Brain microvascular endothelial cell (primary cell): ENCODE measurements around the gene POLD3.
"Not testable (repeated sequence)": the region's sequence is repeated elsewhere in the genome, so short reads cannot be mapped to it uniquely, and the experiment has no call there.

Experiments used
- DNase-seq: peaks from one replicate; pipeline ENCODE4 v3.0.0-alpha.2; 2020
- H3K27ac ChIP-seq: fragments of 250-450 bp; sonication (Bioruptor Pico); 2 replicates; pipeline ENCODE4 v1.5.1; 2020; ENCODE audit warnings: mild to moderate bottlenecking, moderate library complexity
- H3K27me3 ChIP-seq: fragments of 250-450 bp; sonication (Bioruptor Pico); replicated peaks from 2 replicates; pipeline ENCODE4 v1.5.1; 2020; ENCODE audit warnings: mild to moderate bottlenecking
- H3K36me3 ChIP-seq: fragments of 250-450 bp; sonication (Bioruptor Pico); replicated peaks from 2 replicates; pipeline ENCODE4 v1.5.1; 2020; ENCODE audit warnings: mild to moderate bottlenecking
- H3K4me3 ChIP-seq: 2 replicates; pipeline ENCODE4 v1.5.1; 2011; ENCODE audit warnings: low read depth, mild to moderate bottlenecking, control low read depth, low read length, moderate library complexity
- CTCF ChIP-seq: IDR thresholded peaks from 2 replicates; pipeline ENCODE4 v1.5.1; 2011; ENCODE audit warnings: low read depth, mild to moderate bottlenecking, moderate library complexity, low read length, control low read depth, inconsistent platforms; ENCODE audit errors: missing control alignments
- in situ Hi-C: cut with HindIII; loops from 2 replicates; pipeline ENCODE4 v1.10.0; 2017; ENCODE audit warnings: low sequenced_read_pairs, low pct_ligation_motif_present

POLD3 gene

GRCh38 chr11:74577181-74577580, 15.2 kb upstream of the POLD3 start:
- H3K4me3 ChIP-seq, result no peak overlapping the region
- no peak overlapping the region for H3K27ac ChIP-seq
- no peak for TF ChIP-seq CTCF
- H3K27me3 ChIP-seq, result no peaks in the 10 kb centered on the region
- DNase-seq, result no peak
- in situ Hi-C loops, result no loop called here
- H3K36me3 ChIP-seq, result no peaks in the 10 kb centered on the region

DNA sequence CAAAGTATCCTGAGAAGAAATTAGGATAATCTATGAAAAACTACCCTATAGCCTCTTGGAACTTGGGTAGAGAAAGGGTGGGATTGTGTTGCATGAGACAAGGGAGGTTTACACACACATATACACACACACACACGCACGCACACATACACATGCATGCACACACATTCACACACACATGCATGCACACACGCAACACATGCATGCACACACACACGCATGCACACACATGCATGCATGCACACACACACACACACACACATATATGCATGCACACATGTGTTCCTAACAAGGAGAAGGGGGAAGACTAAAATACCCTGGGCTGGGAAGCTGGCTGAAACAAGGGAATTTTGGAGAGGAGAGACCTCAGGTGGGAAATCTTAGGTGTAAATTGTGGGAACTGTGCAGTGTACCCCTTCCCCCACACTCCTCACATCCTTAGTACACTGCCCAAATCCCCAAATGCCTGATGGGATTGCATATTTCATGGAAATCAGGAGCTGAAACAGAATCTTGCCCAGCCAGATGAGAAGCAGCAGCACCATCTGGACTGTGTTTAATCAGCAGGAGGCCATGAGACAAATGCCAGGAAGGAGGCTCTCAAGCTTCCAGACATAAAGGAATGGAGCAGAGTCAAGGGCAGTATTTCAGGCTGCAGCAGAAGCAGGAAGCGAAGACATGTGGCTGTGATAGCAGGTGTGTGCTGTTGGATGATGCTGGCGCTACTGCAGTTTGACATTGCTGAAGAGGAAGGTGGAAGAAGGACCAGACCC, 14.6 kb upstream of the POLD3 start:
- no peak overlapping the region for H3K27ac ChIP-seq
- in situ Hi-C loops, result no loop called here
- no peak overlapping the region for H3K4me3 ChIP-seq
- H3K27me3 ChIP-seq, result no peaks in the 10 kb centered on the region
- DNase-seq, result no peak
- TF ChIP-seq CTCF, result no peak
- H3K36me3 ChIP-seq, result no peaks in the 10 kb centered on the region

- Histone ChIP-seq H3K4me3 (no peak overlapping the region), H3K27me3 (no peaks in the 10 kb centered on the region), H3K27ac (no peak overlapping the region), H3K36me3 (no peaks in the 10 kb centered on the region)
- DNase-seq, result no peak
- in situ Hi-C loops, result no loop called here
- no peak for TF ChIP-seq CTCF
These were observed 12.7 kb upstream of the POLD3 start for GRCh38 chr11:74579577-74580270.

DNA sequence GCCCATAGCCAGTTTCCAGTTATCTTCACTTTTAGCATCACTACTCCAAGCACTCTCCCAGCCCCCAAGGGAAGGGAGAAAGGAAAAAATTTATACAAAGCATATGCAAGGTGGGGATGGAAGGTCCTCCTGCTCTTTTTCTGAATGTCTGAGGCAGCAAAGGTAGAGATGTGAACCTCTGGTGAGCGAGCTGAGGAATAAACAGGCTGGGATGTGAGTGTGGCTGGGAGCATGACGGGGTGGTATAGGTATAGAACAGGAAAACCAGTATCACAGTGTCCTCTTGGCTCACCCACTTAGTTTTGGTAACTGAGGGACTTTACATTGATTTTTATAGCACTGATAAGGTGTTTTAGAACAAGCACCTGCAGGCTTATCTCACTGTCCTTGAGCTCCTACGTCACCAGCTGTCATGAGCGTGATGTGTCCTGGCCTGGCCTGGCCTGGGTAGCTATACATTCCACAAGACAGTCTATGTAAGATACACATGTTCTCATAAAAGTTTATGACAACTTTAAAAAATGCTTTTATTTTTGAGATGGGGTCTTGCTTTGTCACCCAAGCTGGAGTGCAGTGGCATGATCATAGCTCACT, 10.3 kb upstream of the POLD3 start:
- Histone ChIP-seq H3K36me3 (no peaks in the 10 kb centered on the region), H3K27me3 (no peaks in the 10 kb centered on the region), H3K27ac (no peak overlapping the region), H3K4me3 (no peak overlapping the region)
- in situ Hi-C loops, result no loop called here
- DNase-seq, result no peak
- TF ChIP-seq CTCF, result no peak

- no peaks in the 10 kb centered on the region for H3K36me3 ChIP-seq
- no peaks in the 10 kb centered on the region for H3K27me3 ChIP-seq
- no peak for DNase-seq
- no peak for TF ChIP-seq CTCF
- in situ Hi-C loops, result no loop called here
- H3K27ac ChIP-seq, result no peak overlapping the region
- no peak overlapping the region for H3K4me3 ChIP-seq
These were observed 9.3 kb upstream of the POLD3 start for GRCh38 chr11:74583024-74583624.

GRCh38 chr11:74590492-74590891, 1.9 kb upstream of the POLD3 start:
- DNase-seq, H3K36me3 ChIP-seq, H3K4me3 ChIP-seq, H3K27ac ChIP-seq, H3K27me3 ChIP-seq, in situ Hi-C loops: not testable (repeated sequence)
